WI38 (cell line): Measurements from ENCODE around the gene SEC22A.
A peak's percentile ranks its signal among the peaks of the same experiment; 100 is the strongest.

Experiments used
- H3K4me3 ChIP-seq: 2 replicates; pipeline ENCODE4 v1.5.1; 2011; ENCODE audit warnings: low read depth, mild to moderate bottlenecking, control low read depth, low read length
- TF ChIP-seq, protein P1 (sequence below): IDR thresholded peaks from 2 replicates; pipeline ENCODE4 v1.5.1; 2012; ENCODE audit warnings: low read depth, mild to moderate bottlenecking, control low read depth, low read length

Gene SEC22A

DNA sequence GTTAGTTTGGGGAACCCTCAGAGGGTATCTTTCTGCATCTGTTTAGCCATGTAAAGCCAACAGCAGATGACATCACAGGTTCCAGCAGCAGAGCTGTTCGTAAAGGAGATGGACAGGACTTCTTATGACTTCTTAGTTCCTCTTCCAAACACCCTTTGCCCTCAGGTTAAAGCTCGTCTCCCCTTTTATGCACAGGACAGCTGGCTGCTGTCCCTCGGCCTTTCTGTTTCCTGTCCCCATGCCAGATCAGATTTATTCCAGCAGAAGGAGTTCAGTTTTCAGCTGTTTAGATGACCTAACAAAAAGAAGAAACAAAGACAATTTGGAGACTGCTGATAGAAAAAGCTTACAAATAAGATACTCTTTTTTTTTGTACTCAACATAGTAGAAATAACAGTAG, 45.1 kb downstream of the SEC22A start:
- TF ChIP-seq, protein P1, sequence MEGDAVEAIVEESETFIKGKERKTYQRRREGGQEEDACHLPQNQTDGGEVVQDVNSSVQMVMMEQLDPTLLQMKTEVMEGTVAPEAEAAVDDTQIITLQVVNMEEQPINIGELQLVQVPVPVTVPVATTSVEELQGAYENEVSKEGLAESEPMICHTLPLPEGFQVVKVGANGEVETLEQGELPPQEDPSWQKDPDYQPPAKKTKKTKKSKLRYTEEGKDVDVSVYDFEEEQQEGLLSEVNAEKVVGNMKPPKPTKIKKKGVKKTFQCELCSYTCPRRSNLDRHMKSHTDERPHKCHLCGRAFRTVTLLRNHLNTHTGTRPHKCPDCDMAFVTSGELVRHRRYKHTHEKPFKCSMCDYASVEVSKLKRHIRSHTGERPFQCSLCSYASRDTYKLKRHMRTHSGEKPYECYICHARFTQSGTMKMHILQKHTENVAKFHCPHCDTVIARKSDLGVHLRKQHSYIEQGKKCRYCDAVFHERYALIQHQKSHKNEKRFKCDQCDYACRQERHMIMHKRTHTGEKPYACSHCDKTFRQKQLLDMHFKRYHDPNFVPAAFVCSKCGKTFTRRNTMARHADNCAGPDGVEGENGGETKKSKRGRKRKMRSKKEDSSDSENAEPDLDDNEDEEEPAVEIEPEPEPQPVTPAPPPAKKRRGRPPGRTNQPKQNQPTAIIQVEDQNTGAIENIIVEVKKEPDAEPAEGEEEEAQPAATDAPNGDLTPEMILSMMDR = no peak
- H3K4me3 ChIP-seq = no peak overlapping the region

DNA sequence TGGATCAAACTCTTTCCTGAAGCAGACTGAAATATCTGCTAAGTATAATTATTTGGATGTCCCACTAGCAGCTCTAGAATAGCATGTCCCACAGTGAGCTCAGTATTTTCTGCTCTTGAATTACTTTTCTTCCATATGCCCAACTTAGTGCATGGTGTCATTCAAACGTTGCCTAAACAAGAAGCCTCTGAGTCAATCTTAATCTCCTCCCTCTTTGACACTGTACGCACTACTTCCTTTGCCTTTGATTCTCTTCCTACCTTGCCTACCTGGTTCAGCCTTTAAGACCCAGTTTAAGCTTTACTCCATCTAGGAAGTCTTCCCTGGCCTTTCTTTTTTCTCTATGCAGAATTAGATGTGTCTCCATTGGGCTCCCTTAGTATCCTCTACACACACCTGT, 54.5 kb downstream of the SEC22A start:
- TF ChIP-seq, protein P1 = no peak
- H3K4me3 ChIP-seq = no peak overlapping the region

DNA sequence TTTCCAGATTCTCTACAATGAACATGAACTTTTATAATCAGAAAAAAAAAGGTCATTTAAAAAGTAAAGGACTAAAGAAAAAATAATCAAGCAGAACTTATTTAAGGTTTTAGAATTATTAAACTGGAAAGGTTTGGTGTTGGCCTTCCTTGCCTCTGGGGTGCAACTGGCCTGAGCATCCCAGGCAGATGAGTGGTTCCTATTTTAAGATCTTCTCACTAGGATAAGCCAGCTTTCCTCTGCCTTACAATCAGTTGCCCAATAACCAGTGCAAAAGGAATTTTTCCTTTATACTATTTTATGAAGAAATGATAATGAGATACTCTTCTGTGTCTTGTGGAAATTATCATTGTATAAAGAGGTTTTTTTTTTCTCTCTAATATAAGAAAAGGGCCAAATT, 56.6 kb downstream of the SEC22A start:
- TF ChIP-seq, protein P1 = no peak
- H3K4me3 ChIP-seq = no peak overlapping the region

DNA sequence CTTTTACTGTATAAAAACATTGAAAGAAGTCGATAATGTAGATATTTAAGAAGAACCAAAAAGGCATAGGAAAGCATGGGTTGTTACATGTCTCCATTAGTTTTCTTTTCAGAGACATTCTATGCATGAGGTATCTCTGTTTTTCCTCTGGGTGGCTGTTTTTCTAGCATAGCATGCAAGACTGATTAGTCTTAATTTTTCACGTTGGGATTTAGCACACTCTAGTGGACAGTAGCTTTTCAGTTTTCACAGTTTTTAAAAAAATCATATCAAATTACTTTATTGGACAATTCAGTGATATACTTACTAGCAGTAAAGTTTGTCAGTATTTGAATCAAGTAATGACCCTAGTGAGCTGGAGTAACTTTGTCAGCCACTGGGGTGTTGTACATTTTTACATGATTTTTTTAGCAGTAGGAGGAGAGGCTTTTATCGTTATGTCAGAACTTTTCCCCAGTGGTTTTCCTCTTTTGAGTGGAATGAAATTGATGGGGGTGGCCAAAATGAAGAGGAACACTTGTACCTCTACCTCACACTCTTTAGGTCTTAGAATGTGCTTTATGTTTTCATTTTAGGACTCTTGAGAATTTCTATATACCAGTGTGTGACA, 57.2 kb downstream of the SEC22A start:
- H3K4me3 ChIP-seq = no peak overlapping the region
- TF ChIP-seq, protein P1 = peak; percentile 29; the same call in 1 of the 2 replicates

DNA sequence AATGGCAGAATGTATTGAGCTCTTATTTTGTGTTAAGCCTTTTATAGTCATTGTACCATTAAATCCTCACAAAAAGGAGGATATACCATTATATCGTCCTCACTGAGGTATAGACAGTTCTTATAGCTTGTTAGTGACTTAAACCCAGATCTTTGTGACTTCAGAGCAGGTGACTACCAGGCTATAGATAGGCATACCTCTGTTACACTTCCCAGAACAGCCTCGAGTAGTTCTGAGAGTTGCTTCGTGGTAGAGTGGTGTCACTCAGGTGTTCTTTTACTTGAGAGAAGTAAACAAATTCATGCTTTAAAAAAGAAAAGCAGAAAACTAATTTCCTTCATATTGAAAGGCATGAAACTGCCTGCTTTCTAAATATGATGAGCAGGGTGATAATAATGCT, 59.9 kb downstream of the SEC22A start:
- H3K4me3 ChIP-seq = no peak overlapping the region
- TF ChIP-seq, protein P1 = no peak

DNA sequence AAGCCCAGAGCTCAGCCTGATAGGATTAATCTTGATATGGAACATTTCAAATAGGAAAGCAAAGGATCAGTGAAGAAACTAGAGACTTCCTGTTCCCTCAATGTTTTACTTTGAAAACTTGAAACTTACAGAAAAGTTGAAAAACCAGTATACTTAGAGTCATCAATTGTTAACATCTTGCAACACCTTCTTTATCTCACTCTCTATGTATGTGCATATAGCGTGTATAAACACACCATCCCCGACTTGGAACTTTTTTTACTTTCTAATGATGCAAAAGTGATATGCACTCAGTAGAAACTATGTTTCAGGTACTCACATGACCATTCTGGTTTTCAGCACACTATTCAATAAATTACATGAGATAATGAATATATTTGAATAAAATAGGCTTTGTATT, 60.5 kb downstream of the SEC22A start:
- TF ChIP-seq, protein P1 = no peak

DNA sequence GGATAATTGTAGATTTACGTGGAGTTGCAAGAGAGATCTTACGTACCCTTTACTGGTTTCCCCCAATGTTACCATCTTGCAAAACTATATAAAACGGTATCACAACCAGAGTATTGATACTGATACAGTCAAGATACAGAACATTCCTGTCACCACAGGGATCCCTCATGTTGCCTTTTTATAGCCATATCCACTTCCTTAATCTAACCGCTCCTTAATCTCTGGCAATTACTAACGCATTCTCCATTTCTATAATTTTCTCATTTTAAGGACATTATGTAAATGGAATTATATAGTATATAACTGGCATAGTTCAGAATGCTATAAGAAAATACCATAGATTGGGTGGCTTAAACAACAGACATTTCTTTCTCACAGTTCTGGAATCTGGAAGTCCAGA, 61.1 kb downstream of the SEC22A start:
- no peak overlapping the region for H3K4me3 ChIP-seq
- TF ChIP-seq, protein P1 = no peak

More for the DNA sequence above, 60.5 kb downstream of the SEC22A start:
- H3K4me3 ChIP-seq = no peak overlapping the region
